Renal cortex interstitium (tissue), 11 donors: ENCODE data around the gene SEM1. TPM values are rescaled to one million over a fixed set of nuclear protein-coding genes. Genes with fewer than 3 reads are reported as not detected.

Source experiments
- DNase-seq, 11 donors: peaks; one replicate each; pipeline ENCODE4 v3.0.0-alpha.2; 2013; ENCODE audit warnings: low read depth in 9 of 11, low spot score in 4 of 11; ENCODE audit errors: extremely low read depth in 1 of 11
- polyA plus RNA-seq, 3 donors: library from polyadenylated mRNA; unstranded; fragments of 120-200 nt; gene quantifications; one replicate each; pipeline ENCODE4 v1.2.1, GENCODE V29; 2013; ENCODE audit not compliant: insufficient read length in 3 of 3

The SEM1 gene
- polyA plus RNA-seq, 3 donors, result 166 to 225 (median 223) TPM

DNA sequence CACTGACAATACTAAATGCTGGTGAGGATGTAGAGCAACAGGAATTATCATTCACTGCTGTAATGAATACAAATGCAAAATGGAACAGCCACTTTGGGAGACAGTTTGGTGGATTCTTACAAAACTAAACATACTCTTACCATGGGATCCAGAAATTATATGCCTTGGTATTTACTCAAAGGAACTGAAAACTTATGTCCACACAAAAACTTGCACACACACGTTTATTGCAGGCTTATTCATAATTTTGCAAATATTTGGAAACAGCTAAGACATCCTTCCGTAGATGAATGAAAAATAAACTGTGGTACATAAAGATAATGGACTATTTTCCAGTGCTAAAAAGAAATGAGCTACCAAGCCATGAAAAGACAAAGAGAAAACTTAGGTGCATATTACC lies 69.6 kb downstream of the SEM1 start:
- no peak for DNase-seq
